HepG2 (cell line): ENCODE data around the gene FGF21. TPM values are rescaled to one million over a fixed set of nuclear protein-coding genes. Genes with fewer than 3 reads are reported as not detected.
A peak's percentile ranks its signal among the peaks of the same experiment; 100 is the strongest.

ENCODE experiments used
- BCLAF1 ChIP-seq: fragments of 450-650 bp; IDR thresholded peaks from 2 replicates; pipeline ENCODE4 v1.6.1; 2017; ENCODE audit warnings: mild to moderate bottlenecking
- HNF1B ChIP-seq: sonication (generic); formaldehyde crosslinking; IDR thresholded peaks from 2 replicates; pipeline ENCODE4 v1.5.1; 2020; ENCODE audit warnings: mild to moderate bottlenecking, moderate library complexity, missing genetic modification reagents
- LRRFIP1 ChIP-seq: sonication (generic); formaldehyde crosslinking; conservative IDR thresholded peaks from 2 replicates; pipeline ENCODE4 v1.4.0; 2020; ENCODE audit warnings: missing genetic modification reagents
- NPAS2 ChIP-seq: sonication (generic); formaldehyde crosslinking; IDR thresholded peaks from 2 replicates; pipeline ENCODE4 v1.8.0; 2022; ENCODE audit warnings: mild to moderate bottlenecking, missing genetic modification reagents, borderline replicate concordance
- RBM22 ChIP-seq: fragments of 200-400 bp; formaldehyde crosslinking; optimal IDR thresholded peaks from 2 replicates; pipeline ENCODE3; 2017; ENCODE audit warnings: mild to moderate bottlenecking, low read length, moderate library complexity
- SNAPC2 ChIP-seq: sonication (generic); formaldehyde crosslinking; IDR thresholded peaks from 2 replicates; pipeline ENCODE4 v1.8.1; 2022; ENCODE audit warnings: mild to moderate bottlenecking, missing genetic modification reagents
- TEAD3 ChIP-seq: optimal IDR thresholded peaks from 2 replicates; pipeline ENCODE3; 2016; ENCODE audit warnings: borderline replicate concordance
- ZBTB21 ChIP-seq: sonication (generic); formaldehyde crosslinking; IDR thresholded peaks from 2 replicates; pipeline ENCODE4 v1.4.0; 2020; ENCODE audit warnings: missing genetic modification reagents
- ZBTB7A ChIP-seq: sonication (generic); formaldehyde crosslinking; IDR thresholded peaks from 2 replicates; pipeline ENCODE4 v1.8.0; 2022; ENCODE audit warnings: mild to moderate bottlenecking, missing genetic modification reagents
- ZFX ChIP-seq: sonication (generic); formaldehyde crosslinking; IDR thresholded peaks from 2 replicates; pipeline ENCODE4 v1.4.0; 2020; ENCODE audit warnings: mild to moderate bottlenecking, low read depth, missing genetic modification reagents, moderate library complexity
- ZNF577 ChIP-seq: sonication (generic); formaldehyde crosslinking; IDR thresholded peaks from 2 replicates; pipeline ENCODE4 v1.4.0; 2020; ENCODE audit warnings: mild to moderate bottlenecking, low read depth, missing genetic modification reagents, borderline replicate concordance
- ZZZ3 ChIP-seq: sonication (generic); formaldehyde crosslinking; IDR thresholded peaks from 2 replicates; pipeline ENCODE4 v1.4.0; 2020; ENCODE audit warnings: missing genetic modification reagents, mild to moderate bottlenecking, borderline replicate concordance
- polyA plus RNA-seq, 8 experiments: library from polyadenylated mRNA; depleted of rRNA in 3 of 8; stranded (reverse) in 7 of 8; unstranded in 1 of 8; fragments of >200 nt; fragmentation: Illumina TruSeq in 4 of 8; extraction: Trizol in 4 of 8; gene quantifications; 2 replicates each; pipeline versions ENCODE4 v1.2.1 to v1.2.3, GENCODE V29; 2011 to 2016; ENCODE audit warnings: low read depth in 4 of 8, missing spikeins in 1 of 8, mixed read lengths in 1 of 8; ENCODE audit not compliant: insufficient read depth in 1 of 8
- total RNA-seq, 5 experiments: library from RNA; depleted of rRNA; stranded (reverse); fragments of >200 nt; fragmentation: Illumina TruSeq; extraction: Trizol; gene quantifications; 2 replicates each; pipeline ENCODE4 v1.2.3, GENCODE V29; 2016; ENCODE audit warnings: low read depth in 1 of 5
- TF ChIP-seq, protein P1 (sequence below): sonication (generic); formaldehyde crosslinking; IDR thresholded peaks from 2 replicates; pipeline ENCODE4 v1.8.0; 2023; ENCODE audit warnings: mild to moderate bottlenecking, missing genetic modification reagents
- TF ChIP-seq, protein P2 (sequence below): sonication (generic); formaldehyde crosslinking; IDR thresholded peaks from 2 replicates; pipeline ENCODE4 v1.4.0; 2020; ENCODE audit warnings: missing genetic modification reagents, borderline replicate concordance
- TF ChIP-seq, protein P3 (sequence below): sonication (generic); formaldehyde crosslinking; IDR thresholded peaks from 2 replicates; pipeline ENCODE4 v1.5.0; 2020; ENCODE audit warnings: missing genetic modification reagents

The FGF21 gene
- total and polyA plus RNA-seq, 2 of the 13 experiments (the other 11 are each of a cell fraction or from before 2014, with no cell fraction given) = 0.17 TPM; not detected in 1

DNA sequence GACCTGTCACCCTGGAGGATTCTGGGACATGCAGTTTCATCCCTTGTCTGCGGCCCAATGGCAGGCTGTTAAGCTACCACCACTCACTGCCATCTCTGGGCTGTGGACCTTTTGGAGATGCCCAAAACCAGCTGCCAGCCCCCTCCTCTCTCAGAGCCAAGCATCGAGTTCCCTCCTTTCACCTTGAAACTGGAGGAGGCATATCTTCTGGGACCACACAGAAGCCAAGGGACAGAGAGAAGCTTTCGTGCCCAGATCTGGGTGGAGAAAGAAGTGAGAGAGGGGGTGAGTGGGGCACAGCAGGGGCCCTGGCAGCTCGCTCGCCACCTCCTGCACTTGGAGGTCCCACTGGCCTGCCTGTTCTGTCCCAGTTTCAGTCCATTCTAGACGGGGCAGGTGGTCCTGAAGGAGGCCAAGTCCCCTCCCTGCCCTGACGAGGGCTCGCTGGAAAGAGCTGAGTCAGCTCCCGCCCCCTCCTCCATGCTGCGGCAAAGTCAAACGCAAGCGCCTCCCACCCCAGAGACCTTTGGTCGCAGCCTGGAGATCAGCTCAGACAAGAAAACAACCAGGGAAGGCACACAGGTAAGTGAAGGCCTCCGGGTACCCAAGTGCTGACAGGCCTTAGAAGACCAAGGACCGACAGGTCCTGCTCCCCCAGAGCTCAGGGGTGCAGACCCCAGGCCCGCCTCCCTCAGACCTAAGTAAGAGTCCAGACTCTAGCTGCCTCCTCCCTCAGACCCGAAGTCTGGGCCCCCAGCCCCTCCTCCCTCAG is 51.7 kb downstream of the FGF21 start (continued):
- TF ChIP-seq ZZZ3 (CRISPR knock-in tag) (0 out of 2 replicates have a peak, but pooled peaks have one; percentile 25), RBM22 (no peak), NPAS2 (CRISPR knock-in tag) (no peak), ZBTB7A (0 out of 2 replicates have a peak, but pooled peaks have one; percentile 62), ZNF577 (CRISPR knock-in tag) (0 out of 2 replicates have a peak, but pooled peaks have one; percentile 35), ZFX (peak; percentile 96), TEAD3 (peak; percentile 40), ZBTB21 (CRISPR knock-in tag) (no peak), SNAPC2 (CRISPR knock-in tag) (no peak), BCLAF1 (no peak), HNF1B (CRISPR knock-in tag) (no peak), LRRFIP1 (CRISPR knock-in tag) (no peak)
- TF ChIP-seq, protein P1, sequence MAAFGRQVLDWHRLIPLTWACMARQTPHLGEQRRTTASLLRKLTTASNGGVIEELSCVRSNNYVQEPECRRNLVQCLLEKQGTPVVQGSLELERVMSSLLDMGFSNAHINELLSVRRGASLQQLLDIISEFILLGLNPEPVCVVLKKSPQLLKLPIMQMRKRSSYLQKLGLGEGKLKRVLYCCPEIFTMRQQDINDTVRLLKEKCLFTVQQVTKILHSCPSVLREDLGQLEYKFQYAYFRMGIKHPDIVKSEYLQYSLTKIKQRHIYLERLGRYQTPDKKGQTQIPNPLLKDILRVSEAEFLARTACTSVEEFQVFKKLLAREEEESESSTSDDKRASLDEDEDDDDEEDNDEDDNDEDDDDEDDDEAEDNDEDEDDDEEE (CRISPR knock-in tag) = 0 out of 2 replicates have a peak, but pooled peaks have one; percentile 11
- TF ChIP-seq, protein P2, sequence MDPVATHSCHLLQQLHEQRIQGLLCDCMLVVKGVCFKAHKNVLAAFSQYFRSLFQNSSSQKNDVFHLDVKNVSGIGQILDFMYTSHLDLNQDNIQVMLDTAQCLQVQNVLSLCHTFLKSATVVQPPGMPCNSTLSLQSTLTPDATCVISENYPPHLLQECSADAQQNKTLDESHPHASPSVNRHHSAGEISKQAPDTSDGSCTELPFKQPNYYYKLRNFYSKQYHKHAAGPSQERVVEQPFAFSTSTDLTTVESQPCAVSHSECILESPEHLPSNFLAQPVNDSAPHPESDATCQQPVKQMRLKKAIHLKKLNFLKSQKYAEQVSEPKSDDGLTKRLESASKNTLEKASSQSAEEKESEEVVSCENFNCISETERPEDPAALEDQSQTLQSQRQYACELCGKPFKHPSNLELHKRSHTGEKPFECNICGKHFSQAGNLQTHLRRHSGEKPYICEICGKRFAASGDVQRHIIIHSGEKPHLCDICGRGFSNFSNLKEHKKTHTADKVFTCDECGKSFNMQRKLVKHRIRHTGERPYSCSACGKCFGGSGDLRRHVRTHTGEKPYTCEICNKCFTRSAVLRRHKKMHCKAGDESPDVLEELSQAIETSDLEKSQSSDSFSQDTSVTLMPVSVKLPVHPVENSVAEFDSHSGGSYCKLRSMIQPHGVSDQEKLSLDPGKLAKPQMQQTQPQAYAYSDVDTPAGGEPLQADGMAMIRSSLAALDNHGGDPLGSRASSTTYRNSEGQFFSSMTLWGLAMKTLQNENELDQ (CRISPR knock-in tag) = no peak
- TF ChIP-seq, protein P3, sequence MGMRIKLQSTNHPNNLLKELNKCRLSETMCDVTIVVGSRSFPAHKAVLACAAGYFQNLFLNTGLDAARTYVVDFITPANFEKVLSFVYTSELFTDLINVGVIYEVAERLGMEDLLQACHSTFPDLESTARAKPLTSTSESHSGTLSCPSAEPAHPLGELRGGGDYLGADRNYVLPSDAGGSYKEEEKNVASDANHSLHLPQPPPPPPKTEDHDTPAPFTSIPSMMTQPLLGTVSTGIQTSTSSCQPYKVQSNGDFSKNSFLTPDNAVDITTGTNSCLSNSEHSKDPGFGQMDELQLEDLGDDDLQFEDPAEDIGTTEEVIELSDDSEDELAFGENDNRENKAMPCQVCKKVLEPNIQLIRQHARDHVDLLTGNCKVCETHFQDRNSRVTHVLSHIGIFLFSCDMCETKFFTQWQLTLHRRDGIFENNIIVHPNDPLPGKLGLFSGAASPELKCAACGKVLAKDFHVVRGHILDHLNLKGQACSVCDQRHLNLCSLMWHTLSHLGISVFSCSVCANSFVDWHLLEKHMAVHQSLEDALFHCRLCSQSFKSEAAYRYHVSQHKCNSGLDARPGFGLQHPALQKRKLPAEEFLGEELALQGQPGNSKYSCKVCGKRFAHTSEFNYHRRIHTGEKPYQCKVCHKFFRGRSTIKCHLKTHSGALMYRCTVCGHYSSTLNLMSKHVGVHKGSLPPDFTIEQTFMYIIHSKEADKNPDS = 0 out of 2 replicates have a peak, but pooled peaks have one; percentile 5
